HG03060 (cell line): ENCODE measurements around the gene TCEAL9.
A peak's percentile ranks its signal among the peaks of the same experiment; 100 is the strongest.
"Not testable (repeated sequence)": the region's sequence is repeated elsewhere in the genome, so short reads cannot be mapped to it uniquely, and the experiment has no call there.

ENCODE experiments used
- ATAC-seq: cut with Tn5 transposase; IDR thresholded peaks from one replicate; pipeline ENCODE4 v1.9.1; 2021; ENCODE audit warnings: low read depth, moderate number of reproducible peaks; ENCODE audit not compliant: unreplicated experiment

TCEAL9 gene

GRCh38 chrX:103372886-103373285 is 16.6 kb downstream of the TCEAL9 start:
- ATAC-seq = no peak

DNA sequence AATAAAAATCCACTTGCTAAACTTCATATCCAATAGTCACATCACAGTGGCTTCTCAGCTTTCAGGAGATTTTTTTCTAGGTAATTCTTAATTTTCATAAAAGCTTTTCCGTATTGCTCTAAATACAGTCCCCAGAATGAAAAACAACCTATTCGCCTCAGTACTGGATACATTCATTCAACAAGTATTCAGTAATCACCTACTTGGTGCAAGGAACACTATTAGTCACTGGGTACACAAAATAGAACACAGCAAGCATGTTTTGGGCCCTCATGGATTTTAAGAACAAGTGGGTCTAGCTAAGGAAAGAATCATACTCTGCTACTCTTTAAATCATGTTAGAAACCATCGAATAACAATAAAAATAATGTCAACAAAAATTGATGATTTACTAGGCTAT is 17.3 kb downstream of the TCEAL9 start:
- no peak for ATAC-seq

- ATAC-seq = no peak
Observed at GRCh38 chrX:103376118-103376978, 20.0 kb downstream of the TCEAL9 start, which contains the start of gene BEX3. Gene BEX3, plus strand, starts transcription at chrX:103376538. Its CDS starts 984 bp downstream, at chrX:103377522.

DNA sequence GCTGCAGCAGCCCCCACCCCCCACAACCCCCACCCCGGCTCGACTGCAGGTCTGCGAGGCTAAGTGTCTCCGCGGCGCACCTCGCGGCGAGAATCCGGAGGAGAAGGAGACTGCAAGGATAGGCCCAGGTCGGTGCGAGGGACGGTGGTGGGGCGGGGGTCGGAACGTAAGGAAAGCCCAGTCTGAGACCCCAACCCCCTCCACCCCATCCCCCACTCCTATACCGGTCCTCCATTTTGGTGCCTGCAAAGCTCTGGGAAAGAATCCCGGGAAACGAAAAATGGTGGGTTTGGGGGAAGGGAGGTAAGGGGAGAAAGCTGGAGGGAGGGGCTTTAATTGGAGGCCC is 20.6 kb downstream of the TCEAL9 start:
- no peak for ATAC-seq

DNA sequence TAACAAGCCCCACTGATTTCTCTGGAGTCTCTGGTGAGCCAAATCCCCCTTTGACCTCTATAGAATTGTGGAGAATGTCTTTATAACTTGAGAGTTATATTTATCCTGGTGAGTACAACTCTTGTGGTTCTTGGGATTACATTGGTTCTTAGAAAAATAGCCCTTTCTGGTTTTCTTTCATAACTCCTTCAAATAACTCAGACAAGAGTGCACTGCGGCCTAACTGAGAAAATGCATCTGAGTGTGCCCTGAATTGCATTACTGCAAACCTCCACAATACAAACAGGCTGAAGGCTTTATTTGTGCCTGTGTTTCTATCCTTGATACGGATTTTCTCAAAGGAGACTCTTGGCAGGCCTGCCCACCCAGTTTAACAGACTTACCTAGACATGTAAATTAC is 22.7 kb downstream of the TCEAL9 start:
- ATAC-seq = no peak

DNA sequence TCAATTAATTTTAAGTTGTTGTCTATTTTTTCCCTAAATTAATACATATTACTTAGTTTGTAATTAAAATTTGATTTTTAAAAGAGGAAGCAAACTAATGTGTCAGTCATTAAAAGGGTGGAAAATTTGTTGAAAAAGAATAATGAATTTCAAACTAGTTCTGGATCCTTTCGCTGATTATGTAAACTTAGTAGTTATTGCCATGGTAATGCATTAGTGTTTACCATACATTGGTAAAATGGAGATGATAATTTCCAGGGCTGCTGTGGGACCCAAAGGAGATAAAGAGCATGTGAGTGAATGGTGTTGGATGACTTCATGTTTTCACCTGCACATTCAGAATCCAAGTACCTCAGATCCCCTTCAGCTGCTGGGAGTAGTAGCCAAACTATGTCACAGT is 26.6 kb downstream of the TCEAL9 start:
- no peak for ATAC-seq

DNA sequence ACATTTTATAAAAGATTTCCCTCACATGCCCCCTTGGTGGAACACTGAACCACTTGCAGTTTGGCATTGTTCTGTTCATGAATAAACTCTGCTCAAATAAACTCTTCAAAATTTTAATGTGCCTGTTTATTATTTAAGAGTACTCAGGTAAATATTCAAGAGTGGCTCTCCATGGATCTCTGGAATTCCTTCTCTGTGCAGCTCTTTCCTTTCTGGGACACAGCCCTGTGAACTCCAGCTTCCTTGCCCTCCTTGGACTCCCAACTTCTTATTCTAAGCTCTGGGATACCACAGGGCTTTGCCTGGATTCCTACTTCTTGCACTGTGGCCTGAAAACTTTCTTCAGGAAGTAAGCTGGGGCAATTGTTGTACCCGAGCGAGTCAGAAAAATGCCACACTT is 28.4 kb downstream of the TCEAL9 start:
- ATAC-seq = no peak

- not testable (repeated sequence) for ATAC-seq
Observed at GRCh38 chrX:103385283-103385830, 29.1 kb downstream of the TCEAL9 start.

DNA sequence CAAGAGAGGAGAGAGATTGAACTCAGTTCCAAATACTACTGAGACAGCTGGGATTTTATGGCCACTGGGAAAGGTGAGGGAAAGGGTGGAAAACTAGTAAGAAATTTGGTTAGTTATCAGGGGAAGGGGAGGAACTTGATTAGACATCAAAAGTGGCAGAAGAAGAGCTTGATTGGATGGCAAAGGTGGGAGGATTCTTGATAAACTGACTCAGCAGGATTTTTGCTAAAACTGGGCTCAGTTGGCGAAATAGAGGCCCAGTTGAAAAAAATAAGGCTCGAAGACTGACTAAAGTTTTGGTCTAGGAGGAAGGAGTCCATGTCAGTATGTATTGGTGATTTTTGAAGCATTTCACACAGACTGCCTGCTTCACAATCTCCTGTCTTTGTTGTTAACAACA is 30.0 kb downstream of the TCEAL9 start:
- no peak for ATAC-seq

DNA sequence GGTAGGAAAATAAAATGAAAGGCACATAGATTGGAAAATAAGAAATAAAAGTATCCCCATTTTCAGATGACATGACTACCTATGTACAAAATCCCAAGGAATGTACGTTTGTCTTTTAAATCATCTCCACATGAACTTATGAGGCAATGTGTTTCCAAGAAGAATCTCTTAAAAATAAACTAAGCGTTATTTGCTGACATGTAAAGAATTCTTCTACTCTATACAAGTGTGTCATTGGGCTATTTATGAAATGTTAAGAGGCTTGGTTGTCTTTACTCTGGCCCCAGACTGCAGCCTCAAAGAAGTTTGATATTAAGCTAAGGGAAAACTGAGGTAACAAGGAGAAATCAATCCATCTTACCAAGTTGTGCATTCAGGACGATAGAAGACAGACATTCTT is 37.2 kb downstream of the TCEAL9 start:
- no peak for ATAC-seq

DNA sequence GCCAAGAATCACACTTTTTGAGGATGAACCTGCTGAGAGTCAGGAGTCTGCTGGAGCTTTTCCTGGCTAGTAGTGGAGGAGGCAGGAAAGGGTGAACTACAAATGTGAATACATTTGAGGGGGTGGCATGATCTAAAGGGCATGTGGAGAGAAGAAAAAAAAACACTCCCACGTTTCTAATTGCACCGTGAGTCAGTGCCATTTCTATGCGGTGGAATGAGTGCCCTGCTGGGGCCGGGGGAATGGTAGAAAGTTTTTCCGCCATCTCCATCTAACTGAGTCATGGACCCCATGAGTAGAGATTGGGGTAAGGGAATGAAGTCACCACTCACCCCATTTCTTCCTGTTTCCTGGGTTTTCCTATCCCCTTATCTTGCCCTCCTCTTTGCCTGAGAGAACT is 39.9 kb downstream of the TCEAL9 start:
- no peak for ATAC-seq

DNA sequence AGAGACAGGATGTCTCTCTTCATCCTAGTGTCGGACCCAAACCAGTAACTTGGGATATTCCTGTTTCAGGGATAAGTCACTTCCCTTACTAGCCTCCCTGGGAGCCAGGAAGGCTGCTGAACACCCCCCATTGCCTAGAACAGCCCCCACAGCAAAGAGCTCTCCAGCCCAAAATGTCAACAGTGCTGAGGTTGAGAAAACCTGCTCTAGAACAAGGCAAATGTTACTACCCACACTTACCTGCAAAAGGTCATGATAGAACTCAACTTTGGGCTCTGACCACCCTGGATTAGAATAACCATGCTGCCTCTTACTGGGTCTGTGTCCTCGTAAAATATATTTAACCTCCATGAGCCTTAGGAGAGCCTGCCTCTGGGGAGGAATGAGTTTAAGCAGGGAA is 40.4 kb downstream of the TCEAL9 start:
- ATAC-seq = no peak

GRCh38 chrX:103397707-103398106 is 41.4 kb downstream of the TCEAL9 start:
- ATAC-seq = no peak

- ATAC-seq = no peak
Observed at GRCh38 chrX:103398421-103398864, 42.1 kb downstream of the TCEAL9 start.

DNA sequence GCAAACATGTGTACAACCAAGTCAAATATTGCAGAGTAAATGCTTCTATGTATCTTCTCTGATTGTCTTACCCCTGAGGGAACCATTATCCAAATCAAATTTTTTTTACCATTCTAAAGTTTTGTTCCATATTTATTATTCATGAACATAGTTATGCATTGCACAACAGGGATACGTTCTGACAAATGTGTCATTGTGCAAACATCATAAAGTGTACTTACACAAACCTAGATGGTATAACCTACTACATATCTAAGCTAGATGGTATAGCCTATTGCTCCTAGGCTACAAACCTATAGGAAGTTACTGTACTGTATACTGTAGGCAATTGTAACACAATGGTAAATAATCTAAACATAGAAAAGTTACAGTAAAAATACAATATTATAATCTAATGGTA is 43.4 kb downstream of the TCEAL9 start:
- ATAC-seq = no peak

- no peak for ATAC-seq
Observed at GRCh38 chrX:103400931-103401330, 44.6 kb downstream of the TCEAL9 start.

- ATAC-seq = peak; percentile 49
Observed at GRCh38 chrX:103404231-103405008, 48.1 kb downstream of the TCEAL9 start.

DNA sequence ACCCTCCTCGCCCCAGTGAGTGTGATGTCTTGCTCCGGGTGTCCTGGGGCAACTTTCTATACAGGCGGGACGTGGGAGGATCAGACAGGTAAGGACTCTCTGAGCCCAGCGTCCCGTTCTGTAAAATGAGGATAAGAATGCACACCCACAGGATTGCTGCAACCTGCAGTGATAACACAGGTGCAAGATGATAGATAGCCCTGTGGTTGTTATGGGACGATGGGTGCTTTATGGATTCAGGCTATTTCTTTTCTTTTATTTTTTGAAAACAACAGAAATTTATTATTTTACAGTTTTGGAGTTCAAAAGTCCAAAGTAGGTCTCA is 48.7 kb downstream of the TCEAL9 start:
- ATAC-seq = no peak

DNA sequence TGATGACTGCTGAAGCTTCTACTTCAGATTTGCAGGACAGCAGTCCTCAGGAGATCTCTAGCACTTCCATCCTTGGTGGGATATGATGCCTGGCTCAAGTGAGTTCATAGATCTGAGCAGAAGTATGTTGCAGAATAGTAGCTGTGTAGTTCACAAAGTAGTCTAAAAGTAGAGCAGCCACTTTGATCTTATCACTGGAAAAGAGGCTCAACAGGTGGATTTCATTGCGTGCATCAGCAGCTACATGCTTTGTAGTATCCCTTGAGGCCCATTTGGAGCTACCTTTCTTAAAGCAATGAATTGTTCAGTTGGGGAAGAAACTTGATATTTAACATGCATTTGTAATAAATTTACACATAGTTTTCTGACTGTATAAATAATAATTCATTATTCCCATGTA is 50.0 kb downstream of the TCEAL9 start:
- ATAC-seq = no peak

- no peak for ATAC-seq
Observed at GRCh38 chrX:103407776-103408175, 51.5 kb downstream of the TCEAL9 start.
